Colonic mucosa (tissue), 4 donors: Measurements from ENCODE around the gene ERN1. TPM values are rescaled to one million over a fixed set of nuclear protein-coding genes. Genes with fewer than 3 reads are reported as not detected.

Source experiments
- DNase-seq: peaks from one replicate; pipeline ENCODE4 v3.0.0-alpha.2; 2020
- H3K27ac ChIP-seq: fragments of 200-600 bp; one replicate; pipeline ENCODE4 v1.8.0; 2021
- H3K27me3 ChIP-seq: fragments of 200-600 bp; one replicate; pipeline ENCODE4 v1.8.0; 2021
- H3K36me3 ChIP-seq: fragments of 200-600 bp; one replicate; pipeline ENCODE4 v1.8.0; 2021
- H3K4me1 ChIP-seq: fragments of 200-600 bp; one replicate; pipeline ENCODE4 v1.8.0; 2021; ENCODE audit warnings: mild to moderate bottlenecking
- H3K4me3 ChIP-seq: fragments of 200-600 bp; one replicate; pipeline ENCODE4 v1.8.0; 2021
- H3K9ac ChIP-seq, 2 donors: one replicate each; pipeline ENCODE4 v1.7.0; 2013; ENCODE audit warnings: control low read depth in 2 of 2, low read depth in 2 of 2, low read length in 2 of 2
- H3K9me3 ChIP-seq: fragments of 200-600 bp; one replicate; pipeline ENCODE4 v1.8.0; 2021
- intact Hi-C: fragments of 100-400 bp; cut with DNase I; formaldehyde crosslinking; loops from one replicate; pipeline ENCODE4 v1.14.1; 2022
- total RNA-seq, 2 donors: library from RNA; stranded (reverse); fragmentation: NEBNext Ultra II Directional in 1 of 2; extraction: Animal tissue kit (Norgen Biotek cat#: 25700) in 1 of 2; gene quantifications; one replicate each; pipeline ENCODE4 v1.2.1, GENCODE V29; 2021
- TF ChIP-seq, protein P1 (sequence below): fragments of 200-600 bp; IDR thresholded peaks from one replicate; pipeline ENCODE4 v1.8.0; 2022; ENCODE audit warnings: antibody characterized with exemption, mild to moderate bottlenecking
- donor health status: healthy.
- donor health status: DM: no; HTN: no; CAD: no.
- donor health status: DM: no; HTN: no; CAD: no.

Gene ERN1
- total RNA-seq, 2 donors from 2014 or later = 19.2 to 19.6 TPM

- no peaks in the 10 kb centered on the region for H3K4me1 ChIP-seq
- H3K9me3 ChIP-seq = no peaks in the 10 kb centered on the region
- H3K4me3 ChIP-seq = no peak overlapping the region
- no peak for DNase-seq
- TF ChIP-seq, protein P1, sequence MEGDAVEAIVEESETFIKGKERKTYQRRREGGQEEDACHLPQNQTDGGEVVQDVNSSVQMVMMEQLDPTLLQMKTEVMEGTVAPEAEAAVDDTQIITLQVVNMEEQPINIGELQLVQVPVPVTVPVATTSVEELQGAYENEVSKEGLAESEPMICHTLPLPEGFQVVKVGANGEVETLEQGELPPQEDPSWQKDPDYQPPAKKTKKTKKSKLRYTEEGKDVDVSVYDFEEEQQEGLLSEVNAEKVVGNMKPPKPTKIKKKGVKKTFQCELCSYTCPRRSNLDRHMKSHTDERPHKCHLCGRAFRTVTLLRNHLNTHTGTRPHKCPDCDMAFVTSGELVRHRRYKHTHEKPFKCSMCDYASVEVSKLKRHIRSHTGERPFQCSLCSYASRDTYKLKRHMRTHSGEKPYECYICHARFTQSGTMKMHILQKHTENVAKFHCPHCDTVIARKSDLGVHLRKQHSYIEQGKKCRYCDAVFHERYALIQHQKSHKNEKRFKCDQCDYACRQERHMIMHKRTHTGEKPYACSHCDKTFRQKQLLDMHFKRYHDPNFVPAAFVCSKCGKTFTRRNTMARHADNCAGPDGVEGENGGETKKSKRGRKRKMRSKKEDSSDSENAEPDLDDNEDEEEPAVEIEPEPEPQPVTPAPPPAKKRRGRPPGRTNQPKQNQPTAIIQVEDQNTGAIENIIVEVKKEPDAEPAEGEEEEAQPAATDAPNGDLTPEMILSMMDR = no peak
- no peak overlapping the region for H3K9ac ChIP-seq
- no peak overlapping the region for H3K27ac ChIP-seq
- H3K36me3 ChIP-seq = no peaks in the 10 kb centered on the region
- no peaks in the 10 kb centered on the region for H3K27me3 ChIP-seq
- intact Hi-C loops = no loop called here
These were observed 27.1 kb downstream of the ERN1 start for GRCh38 chr17:64102627-64103390.

GRCh38 chr17:64099543-64099942 is 30.4 kb downstream of the ERN1 start:
- no peaks in the 10 kb centered on the region for H3K4me1 ChIP-seq
- no peak for DNase-seq

DNA sequence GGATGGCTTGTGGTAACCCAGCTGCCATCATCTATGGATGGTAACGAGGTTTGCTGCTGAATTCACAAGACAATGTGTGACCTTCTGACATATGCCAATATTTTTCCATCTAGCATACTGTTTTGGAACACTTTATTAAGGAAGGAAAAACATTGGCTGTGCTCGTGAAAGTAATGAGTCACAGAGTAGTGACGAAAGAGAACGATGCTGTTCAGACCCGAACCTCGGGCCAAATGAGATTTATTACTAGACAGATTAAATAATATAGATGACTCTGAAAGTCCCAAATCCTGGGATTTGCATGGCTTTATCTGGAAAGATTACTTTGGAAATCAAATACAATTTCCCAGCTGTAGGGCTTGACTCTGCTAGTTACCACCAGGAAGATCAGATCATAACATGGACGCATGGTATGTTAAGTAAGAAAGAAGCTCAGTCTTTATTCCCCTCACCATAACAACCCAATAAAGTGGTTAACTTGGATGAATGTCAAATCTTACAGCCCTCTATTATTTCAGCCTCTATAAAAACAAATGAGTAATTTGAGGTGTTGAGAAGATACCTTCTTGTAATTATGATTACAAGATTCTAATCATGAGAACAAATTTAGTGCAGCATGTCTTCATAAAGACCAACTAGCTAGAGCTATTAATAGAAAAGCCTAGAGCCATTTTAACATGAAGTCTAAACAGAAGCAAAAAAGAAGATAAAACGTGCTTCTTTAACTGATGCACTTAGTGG is 32.6 kb downstream of the ERN1 start:
- intact Hi-C loops = no loop called here
- no peaks in the 10 kb centered on the region for H3K36me3 ChIP-seq
- TF ChIP-seq, protein P1 = no peak
- no peaks in the 10 kb centered on the region for H3K27me3 ChIP-seq
- H3K4me3 ChIP-seq = no peak overlapping the region
- no peak overlapping the region for H3K9ac ChIP-seq
- DNase-seq = no peak
- H3K4me1 ChIP-seq = no peaks in the 10 kb centered on the region
- H3K27ac ChIP-seq = no peak overlapping the region
- H3K9me3 ChIP-seq = no peaks in the 10 kb centered on the region

More at GRCh38 chr17:64099543-64099942, 30.4 kb downstream of the ERN1 start:
- H3K9ac ChIP-seq = no peak overlapping the region
- no peaks in the 10 kb centered on the region for H3K36me3 ChIP-seq
- intact Hi-C loops = no loop called here
- TF ChIP-seq, protein P1 = no peak
- H3K27ac ChIP-seq = no peak overlapping the region
- no peak overlapping the region for H3K4me3 ChIP-seq
- no peaks in the 10 kb centered on the region for H3K9me3 ChIP-seq
- no peaks in the 10 kb centered on the region for H3K27me3 ChIP-seq

GRCh38 chr17:64096037-64096436 is 33.9 kb downstream of the ERN1 start:
- no peaks in the 10 kb centered on the region for H3K27me3 ChIP-seq
- H3K36me3 ChIP-seq = no peaks in the 10 kb centered on the region
- H3K4me1 ChIP-seq = no peaks in the 10 kb centered on the region
- no peak overlapping the region for H3K27ac ChIP-seq
- H3K9ac ChIP-seq = no peak overlapping the region
- H3K9me3 ChIP-seq = no peaks in the 10 kb centered on the region
- intact Hi-C loops = no loop called here
- H3K4me3 ChIP-seq = no peak overlapping the region
- TF ChIP-seq, protein P1 = no peak
- DNase-seq = no peak

DNA sequence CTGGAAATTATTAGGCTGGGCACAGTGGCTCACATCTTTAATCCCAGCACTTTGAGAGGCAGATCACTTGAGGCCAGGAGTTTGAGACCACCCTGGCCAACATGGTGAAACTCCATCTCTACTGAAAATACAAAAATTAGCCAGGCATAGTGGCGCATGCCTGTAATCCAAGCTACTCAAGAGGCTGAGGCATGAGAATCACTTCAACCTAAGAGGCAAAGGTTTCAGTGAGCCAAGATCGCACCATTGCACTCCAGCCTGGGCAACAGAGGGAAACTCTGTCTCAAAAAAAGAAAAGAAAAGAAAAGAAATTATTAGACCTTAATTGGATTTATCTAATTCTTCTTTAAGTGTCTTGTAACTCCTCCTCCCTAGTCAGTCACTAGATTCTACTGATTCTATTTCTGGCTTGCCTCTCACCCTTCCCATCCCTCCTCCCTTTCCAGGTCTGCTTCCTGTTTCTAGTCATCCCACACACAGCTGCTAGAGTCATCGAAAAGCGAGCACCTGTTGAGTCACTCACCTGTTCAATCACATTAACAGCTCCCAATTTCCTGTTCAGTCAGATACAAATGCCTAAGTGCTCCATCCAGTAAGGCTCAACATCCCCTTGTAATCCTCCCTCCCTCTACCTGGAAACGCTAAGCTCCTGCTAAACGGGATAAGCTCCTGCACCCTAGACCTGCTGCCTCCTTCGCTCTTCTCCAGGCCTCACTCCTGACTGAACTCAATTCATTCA is 34.6 kb downstream of the ERN1 start:
- H3K27ac ChIP-seq = no peak overlapping the region
- TF ChIP-seq, protein P1 = no peak
- H3K4me3 ChIP-seq = no peak overlapping the region
- no peaks in the 10 kb centered on the region for H3K36me3 ChIP-seq
- H3K9me3 ChIP-seq = no peaks in the 10 kb centered on the region
- H3K27me3 ChIP-seq = no peaks in the 10 kb centered on the region
- peak; percentile 47 for DNase-seq
- intact Hi-C loops = no loop called here
- no peak overlapping the region for H3K9ac ChIP-seq
- H3K4me1 ChIP-seq = no peaks in the 10 kb centered on the region
